ENCODE data around the gene TRIL. TPM values are rescaled to one million over a fixed set of nuclear protein-coding genes. Genes with fewer than 3 reads are reported as not detected.

Gene TRIL
- total and polyA plus RNA-seq, 9 of the 15 experiments (the other 6 are each of a cell fraction or from before 2014, with no cell fraction given): not detected

GRCh38 chr7:28939367-28939766 lies 18.8 kb downstream of the TRIL start (continued):
- no peak for TF ChIP-seq IRF9 (tag; IDR thresholded peaks at IDR 0.05)

GRCh38 chr7:28937619-28938018 lies 20.5 kb downstream of the TRIL start:
- no TSS peak for BruUV-seq (replicated peaks)
- POLR2A ChIA-PET: no interaction called here
- no peaks in the 10 kb centered on the region; the same call in 1 of the 2 replicates for H4K20me1 ChIP-seq (replicated peaks; ENCODE audit: control insufficient read depth, insufficient read depth, low read length)
- TF ChIP-seq ZFP36 (IDR thresholded peaks at IDR 0.05; ENCODE audit: low read depth, low read length, partially characterized antibody): no peak
- no peak for TF ChIP-seq ZNF165 (CRISPR knock-in tag; IDR thresholded peaks at IDR 0.05; ENCODE audit: borderline replicate concordance)
- no peak for TF ChIP-seq SP1 (CRISPR knock-in tag; IDR thresholded peaks at IDR 0.05)
- no peak for TF ChIP-seq SREBF2 (CRISPR knock-in tag; IDR thresholded peaks at IDR 0.05)
- no peak for TF ChIP-seq RAD51 (IDR thresholded peaks at IDR 0.05; ENCODE audit: borderline replicate concordance, low read depth)
- no peak for TF ChIP-seq ZNF143 (CRISPR knock-in tag; IDR thresholded peaks at IDR 0.05)
- TF ChIP-seq CSDE1 (IDR thresholded peaks at IDR 0.05): no peak
- TF ChIP-seq MITF (IDR thresholded peaks at IDR 0.05): no peak
- no peak for TF ChIP-seq ZNF551 (CRISPR knock-in tag; IDR thresholded peaks at IDR 0.05)
- no peak for TF ChIP-seq ZBTB2 (IDR thresholded peaks at IDR 0.05)
- TF ChIP-seq FOXM1 (IDR thresholded peaks at IDR 0.05; ENCODE audit: low read depth): no peak
- no peak for TF ChIP-seq FOXM1 (CRISPR knock-in tag; IDR thresholded peaks at IDR 0.05; ENCODE audit: low read depth)
- no peak for TF ChIP-seq ZNF431 (CRISPR knock-in tag; IDR thresholded peaks at IDR 0.05)
- no peak for TF ChIP-seq TBP (optimal IDR thresholded peaks at IDR 0.05; ENCODE audit: low read depth, low read length)

More at GRCh38 chr7:28937619-28938018, 20.5 kb downstream of the TRIL start:
- intact Hi-C loops (cut with micrococcal nuclease): no loop called here
- Histone ChIP-seq H3K4me3 (no peak overlapping the region), H3K9me3 (replicated peaks; ENCODE audit: control insufficient read depth, insufficient read depth, low read depth, low read length) (no peaks in the 10 kb centered on the region), H3K27ac (ENCODE audit: extremely low read depth, low read depth, low read length) (no peak overlapping the region), H3K9me1 (ENCODE audit: control insufficient read depth, insufficient read depth, low read length) (no peaks in the 10 kb centered on the region), H3K79me2 (ENCODE audit: control insufficient read depth, insufficient read depth, low read length) (no peaks in the 10 kb centered on the region), H3K4me2 (ENCODE audit: insufficient read depth, low read length) (no peak overlapping the region), H3K9ac (ENCODE audit: insufficient read depth in 1 of 2, low read depth in 2 of 2, low read length in 2 of 2) (no peak overlapping the region), H3K36me3 (ENCODE audit: control insufficient read depth, insufficient read depth, low read length) (no peaks in the 10 kb centered on the region), H3K4me1 (replicated peaks in 1 of 2; ENCODE audit: control insufficient read depth in 2 of 2, insufficient read depth in 2 of 2, low read length in 2 of 2) (no peaks in the 10 kb centered on the region; a peak in 1 of 5 replicates), H3K27me3 (ENCODE audit: control insufficient read depth in 2 of 2, insufficient read depth in 2 of 2, low read length in 2 of 2) (peaks cover 0 to 4% of the 10 kb centered on the region in 2 experiments; a peak in 1 of 5 replicates), H2AFZ (ENCODE audit: low read depth, low read length) (no peak overlapping the region)
- FAIRE-seq: no peak
- CTCF ChIA-PET (ENCODE audit: low intra/inter-chr PET ratio): no interaction called here
- ATAC-seq: no peak
- in situ Hi-C loops (cut with MboI): no loop called here
- no peak for DNase-seq (ENCODE audit: extremely low read depth in 1 of 4, low spot score in 3 of 4)
- WGBS (ENCODE audit: insufficient coverage, low coverage, missing lambda C conversion rate): 9% methylated on average over 7 of the region's 7 CpGs

Data from K562 (cell line).